ENCODE data around the gene APOM. TPM values are rescaled to one million over a fixed set of nuclear protein-coding genes. Genes with fewer than 3 reads are reported as not detected.

The APOM gene
- 1 to 10 TPM; 2.3 to 6.8 (median 5.3) TPM for total RNA-seq

- WGBS, 10 experiments = 64 to 100% (median 80%) methylated on average over 2 to 8 of the region's 8 CpGs; no CpG with 5 or more reads in 2 of the 10 experiments
- no peak for ATAC-seq (replicated peaks in 6 of 8)
- Histone ChIP-seq H3K4me3 (no peak within 1 kb of the TSS), H3K4me1 (replicated peaks in 1 of 2) (peaks cover 30 to 32% of the 10 kb centered on the region in 2 donors), H3K27ac (no peak within 1 kb of the TSS)
- in situ Hi-C loops (cut with MboI; ENCODE audit: low pct_unique_long_range_greater_than_20kb in 2 of 9, low sequenced_read_pairs in 9 of 9, unreplicated experiment in 9 of 9) = loop anchor here in 1 of 9 experiments (25.0 kb wide), 1 partner anchor 182 kb away; the partner anchor contains the start of gene HSPA1B
Observed at GRCh38 chr6:31655349-31656237, at the start of gene APOM. TSS of gene APOM (plus strand) at chr6:31655894. CDS start at chr6:31655967, 73 bp downstream.

GRCh38 chr6:31607317-31607716 lies 48.4 kb upstream of the APOM start:
- no peak for ATAC-seq (replicated peaks in 6 of 8)
- no peak overlapping the region for H3K27ac ChIP-seq
- 17 to 100% (median 100%) methylated on average over 1 of the region's 1 CpG; no CpG with 5 or more reads in 5 of the 10 experiments for WGBS, 10 experiments
- no peaks in the 10 kb centered on the region for H3K4me1 ChIP-seq (replicated peaks in 1 of 2)
- in situ Hi-C loops (cut with MboI; ENCODE audit: low pct_unique_long_range_greater_than_20kb in 2 of 9, low sequenced_read_pairs in 9 of 9, unreplicated experiment in 9 of 9) = no loop called here
- H3K4me3 ChIP-seq = no peak overlapping the region

DNA sequence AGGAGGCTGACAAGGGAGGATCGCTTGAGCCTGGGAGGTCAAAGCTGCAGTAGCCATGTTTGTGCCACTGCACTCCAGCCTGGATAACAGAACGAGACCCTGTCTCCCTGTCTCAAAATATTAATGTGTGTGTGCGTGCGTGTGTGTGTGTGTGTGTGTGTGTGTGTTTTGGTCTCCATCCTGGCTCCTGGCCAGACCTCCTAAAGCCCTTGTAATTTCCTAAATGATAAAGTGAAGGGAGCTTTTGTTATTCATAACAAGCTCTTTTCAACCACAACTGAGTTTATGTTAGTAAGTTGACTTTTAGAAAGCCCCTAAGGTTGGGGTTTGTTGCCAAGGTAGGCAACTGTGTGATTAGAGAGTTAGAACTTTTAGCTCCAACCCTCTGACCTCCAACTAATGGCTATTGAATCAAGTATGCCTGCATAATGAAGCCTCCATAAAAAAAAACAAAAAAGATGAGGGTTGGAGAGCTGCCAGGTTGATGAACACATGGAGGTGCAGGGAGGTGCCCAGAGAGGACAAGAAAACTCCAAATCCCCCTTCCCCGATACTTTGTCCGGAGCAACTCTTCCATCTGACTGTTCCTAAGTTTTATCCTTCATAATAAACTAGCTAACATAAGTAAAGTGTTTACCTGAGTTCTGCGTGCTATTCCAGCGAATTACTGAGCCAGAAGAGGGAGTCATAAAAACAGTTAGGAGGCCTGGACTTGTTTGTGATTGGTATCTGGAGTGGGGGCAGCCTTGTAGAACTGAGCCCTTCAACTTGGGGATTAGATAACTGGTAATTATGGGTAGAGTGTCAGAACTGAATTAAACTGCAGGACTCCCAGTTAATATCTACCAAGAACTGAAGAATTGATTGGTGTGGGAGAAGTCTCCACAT lies 45.9 kb upstream of the APOM start:
- in situ Hi-C loops (cut with MboI; ENCODE audit: low pct_unique_long_range_greater_than_20kb in 2 of 9, low sequenced_read_pairs in 9 of 9, unreplicated experiment in 9 of 9) = no loop called here
- 60 to 100% (median 84%) methylated on average over 1 to 7 of the region's 8 CpGs for WGBS, 10 experiments
- peak in 3 of 8 experiments; percentile 52 to 82 (median 65) for ATAC-seq (replicated peaks in 6 of 8)
- Histone ChIP-seq H3K27ac (no peak overlapping the region), H3K4me3 (no peak overlapping the region), H3K4me1 (replicated peaks in 1 of 2) (no peaks in the 10 kb centered on the region)

DNA sequence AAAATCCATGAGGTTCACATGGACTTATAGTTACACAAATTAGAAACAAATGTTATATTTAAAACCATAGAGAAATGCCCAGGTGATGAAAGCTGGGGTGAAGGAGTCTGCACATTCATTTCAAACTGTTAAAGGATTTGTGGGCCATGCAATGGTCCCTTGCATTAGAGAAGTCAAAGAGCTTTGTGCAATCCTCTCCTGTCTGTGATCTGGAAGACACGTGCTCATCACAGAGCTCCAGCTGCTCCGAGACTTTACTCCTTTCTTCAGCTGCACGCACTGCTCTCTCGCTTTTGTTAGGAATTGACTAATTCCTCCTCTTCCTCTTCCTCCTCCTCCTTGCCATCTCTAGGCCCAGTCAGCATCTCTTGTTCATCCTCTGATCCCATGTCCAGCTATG lies 44.7 kb upstream of the APOM start:
- peak in 2 of 8 experiments; percentile 34 to 51 for ATAC-seq (replicated peaks in 6 of 8)
- in situ Hi-C loops (cut with MboI; ENCODE audit: low pct_unique_long_range_greater_than_20kb in 2 of 9, low sequenced_read_pairs in 9 of 9, unreplicated experiment in 9 of 9) = no loop called here
- Histone ChIP-seq H3K27ac (no peak overlapping the region), H3K4me1 (replicated peaks in 1 of 2) (no peaks in the 10 kb centered on the region), H3K4me3 (no peak overlapping the region)
- WGBS, 10 experiments = 3 to 100% (median 65%) methylated on average over 1 to 4 of the region's 4 CpGs; no CpG with 5 or more reads in 4 of the 10 experiments

DNA sequence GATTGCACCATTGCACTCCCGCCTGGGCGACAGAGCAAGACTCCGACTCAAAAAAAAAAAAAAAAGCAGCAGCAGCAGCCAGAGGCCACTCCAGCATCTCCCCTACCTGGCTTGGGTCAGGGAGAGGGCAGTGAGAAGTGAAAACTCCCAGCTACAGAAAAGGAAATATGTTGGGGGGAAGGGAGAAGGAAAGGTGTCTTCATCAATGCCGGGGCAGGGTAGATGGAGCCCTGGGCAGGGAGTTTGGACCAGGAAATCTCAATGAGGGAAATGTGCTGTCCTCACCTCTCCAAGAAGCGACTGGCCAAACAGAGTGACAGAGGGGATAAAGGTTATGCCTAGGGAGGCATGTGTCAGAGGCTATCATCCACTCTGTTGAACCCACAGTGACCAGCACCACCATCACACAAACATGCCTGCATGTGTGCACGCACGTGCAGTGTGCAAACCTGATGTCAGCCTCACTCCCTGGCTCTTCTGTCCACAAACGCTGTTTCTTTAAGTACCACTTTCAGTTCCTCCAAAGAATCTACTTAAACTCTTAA lies 41.5 kb upstream of the APOM start:
- 77 to 100% (median 88%) methylated on average over 1 to 8 of the region's 8 CpGs; no CpG with 5 or more reads in 2 of the 10 experiments for WGBS, 10 experiments
- in situ Hi-C loops (cut with MboI; ENCODE audit: low pct_unique_long_range_greater_than_20kb in 2 of 9, low sequenced_read_pairs in 9 of 9, unreplicated experiment in 9 of 9) = no loop called here
- Histone ChIP-seq H3K4me3 (no peak overlapping the region), H3K4me1 (replicated peaks in 1 of 2) (no peaks in the 10 kb centered on the region), H3K27ac (no peak overlapping the region)
- ATAC-seq (replicated peaks in 6 of 8) = no peak

DNA sequence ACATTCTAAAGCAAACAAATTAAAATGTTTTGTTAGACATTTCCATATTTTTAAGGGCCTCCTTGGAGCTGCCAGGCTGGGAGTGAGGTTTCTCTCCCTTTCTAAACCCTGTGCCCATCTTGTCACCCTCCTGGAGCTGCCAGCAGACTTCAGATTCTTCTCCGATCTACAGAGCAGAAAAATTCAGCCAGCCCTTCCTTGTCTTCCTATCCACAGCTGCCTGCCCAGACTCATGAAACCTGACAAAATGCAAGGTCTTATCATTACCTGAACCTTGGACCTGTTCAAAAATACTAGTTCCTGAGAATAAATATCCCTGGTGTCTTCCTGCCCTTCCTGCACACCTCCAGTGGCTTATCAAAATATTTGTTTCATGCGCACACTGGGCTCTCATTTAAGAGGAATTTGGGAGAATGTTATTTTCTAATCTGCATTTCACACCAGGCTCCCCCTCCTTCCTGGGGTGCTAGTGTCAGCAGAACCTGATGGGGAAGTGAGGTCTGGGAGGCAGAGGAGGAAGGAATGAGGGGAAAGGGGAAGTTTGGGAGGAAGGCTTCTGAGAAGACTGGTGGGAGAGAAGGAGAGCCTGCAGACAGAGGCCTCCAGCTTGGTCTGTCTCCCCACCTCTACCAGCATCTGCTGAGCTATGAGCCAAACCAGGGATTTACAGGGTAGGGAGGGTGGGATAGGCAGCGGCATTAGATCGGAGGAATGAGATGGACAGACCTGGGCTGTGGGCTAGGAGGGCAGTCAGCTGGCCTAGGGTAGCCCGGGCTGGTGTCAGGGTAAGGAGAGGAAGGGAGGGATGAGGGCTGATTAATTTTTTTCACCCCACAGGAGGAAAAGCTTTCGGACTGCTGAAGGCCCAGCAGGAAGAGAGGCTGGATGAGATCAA lies 40.8 kb upstream of the APOM start, which contains the start of gene AIF1:
TSS of gene AIF1 (plus strand) at position 551 of the 895 bp plus-strand sequence. CDS start at position 647, 96 bp downstream.
- no peak for ATAC-seq (replicated peaks in 6 of 8)
- Histone ChIP-seq H3K27ac (no peak within 1 kb of the TSS), H3K4me1 (replicated peaks in 1 of 2) (no peaks in the 10 kb centered on the region), H3K4me3 (no peak within 1 kb of the TSS)
- in situ Hi-C loops (cut with MboI; ENCODE audit: low pct_unique_long_range_greater_than_20kb in 2 of 9, low sequenced_read_pairs in 9 of 9, unreplicated experiment in 9 of 9) = no loop called here
- 74 to 100% (median 84%) methylated on average over 1 to 4 of the region's 6 CpGs; no CpG with 5 or more reads in 4 of the 10 experiments for WGBS, 10 experiments

DNA sequence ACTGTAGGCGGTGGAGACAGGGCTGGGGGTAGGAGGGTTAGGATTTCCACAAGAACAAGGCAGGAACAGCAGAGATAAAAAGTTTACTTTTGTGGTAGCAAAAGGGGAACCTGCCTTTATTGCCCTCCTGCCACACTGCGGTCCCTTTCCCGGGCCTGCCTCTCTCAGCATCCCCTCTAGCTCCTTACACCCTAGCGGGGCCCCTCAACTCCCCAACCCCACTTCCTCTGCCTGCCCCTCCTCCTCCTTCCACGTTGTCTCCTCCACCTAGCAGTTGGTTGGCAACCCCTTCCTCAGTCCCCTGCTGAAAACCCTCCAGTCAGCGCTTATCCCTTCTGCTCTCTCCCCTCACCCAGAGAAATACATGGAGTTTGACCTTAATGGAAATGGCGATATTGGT lies 39.9 kb upstream of the APOM start:
- 100% methylated on average over 1 of the region's 7 CpGs; no CpG with 5 or more reads in 9 of the 10 experiments for WGBS, 10 experiments
- no peak overlapping the region for H3K27ac ChIP-seq
- no peaks in the 10 kb centered on the region for H3K4me1 ChIP-seq (replicated peaks in 1 of 2)
- ATAC-seq (replicated peaks in 6 of 8) = no peak
- H3K4me3 ChIP-seq = no peak overlapping the region
- in situ Hi-C loops (cut with MboI; ENCODE audit: low pct_unique_long_range_greater_than_20kb in 2 of 9, low sequenced_read_pairs in 9 of 9, unreplicated experiment in 9 of 9) = no loop called here

- WGBS, 10 experiments = 55 to 100% (median 67%) methylated on average over 1 to 2 of the region's 2 CpGs; no CpG with 5 or more reads in 5 of the 10 experiments
- in situ Hi-C loops (cut with MboI; ENCODE audit: low pct_unique_long_range_greater_than_20kb in 2 of 9, low sequenced_read_pairs in 9 of 9, unreplicated experiment in 9 of 9) = no loop called here
- Histone ChIP-seq H3K27ac (no peak overlapping the region), H3K4me3 (no peak overlapping the region), H3K4me1 (replicated peaks in 1 of 2) (no peaks in the 10 kb centered on the region)
- no peak for ATAC-seq (replicated peaks in 6 of 8)
Observed at GRCh38 chr6:31617010-31617409, 38.7 kb upstream of the APOM start.

- whole genome bisulfite sequencing, 10 experiments = 0 to 20% (median 1%) methylated on average over 2 to 22 of the region's 50 CpGs; no CpG with 5 or more reads in 1 of the 10 experiments
- peak overlapping the region; percentile 97 to 98 for H3K27ac ChIP-seq
- in situ Hi-C loops (cut with MboI; ENCODE audit: low pct_unique_long_range_greater_than_20kb in 2 of 9, low sequenced_read_pairs in 9 of 9, unreplicated experiment in 9 of 9) = no loop called here
Observed at GRCh38 chr6:31619805-31620585, 35.7 kb upstream of the APOM start.

DNA sequence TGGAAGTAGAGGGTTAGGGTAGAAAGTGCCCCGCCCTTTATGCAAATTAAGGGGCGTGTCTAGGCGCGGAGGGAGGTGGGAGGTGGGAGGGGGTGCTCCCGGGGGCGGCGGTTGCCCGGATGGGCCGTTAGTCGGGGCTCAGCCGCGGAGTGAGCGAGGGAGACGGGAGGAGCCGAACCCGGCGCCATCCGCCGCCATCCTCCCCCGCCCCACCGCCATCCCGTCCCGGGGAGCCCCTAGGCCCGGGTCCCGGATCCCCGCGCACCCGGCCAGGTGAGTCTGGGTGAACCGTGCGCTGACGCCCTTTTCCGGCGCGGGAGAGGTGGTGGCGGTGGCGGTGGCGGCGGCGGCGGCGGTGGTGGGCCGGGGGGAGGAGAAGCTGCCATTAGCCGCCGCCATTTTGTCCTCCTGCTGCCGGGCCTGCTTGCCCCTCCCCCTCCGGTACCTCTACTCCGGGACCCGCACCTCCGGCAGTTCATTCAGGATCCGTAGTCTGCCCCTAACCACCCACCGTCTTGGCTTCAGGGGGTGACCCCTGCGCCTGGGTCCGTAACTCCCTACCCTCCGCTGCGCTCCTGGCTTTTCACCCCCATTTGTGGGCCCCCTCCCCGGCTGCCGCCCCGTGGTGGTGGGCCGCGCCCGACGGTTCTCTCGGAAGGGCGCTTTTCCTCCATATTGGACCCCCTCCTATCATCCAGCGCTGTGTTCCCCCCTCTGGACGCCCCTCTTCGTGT lies 34.9 kb upstream of the APOM start, which contains the start of gene PRRC2A:
TSS of gene PRRC2A (plus strand) at position 130 of the 734 bp plus-strand sequence. CDS start 2,075 bp downstream, outside the sequence.
- peak within 1 kb of the TSS; percentile 58 to 91 (median 85) for H3K4me3 ChIP-seq
- 0% methylated on average over 3 to 4 of the region's 67 CpGs; no CpG with 5 or more reads in 6 of the 10 experiments for WGBS, 10 experiments
- in situ Hi-C loops (cut with MboI; ENCODE audit: low pct_unique_long_range_greater_than_20kb in 2 of 9, low sequenced_read_pairs in 9 of 9, unreplicated experiment in 9 of 9) = no loop called here
- peak within 1 kb of the TSS; percentile 97 to 98 for H3K27ac ChIP-seq
- peak; percentile 16 to 75 (median 70) for ATAC-seq (replicated peaks in 6 of 8)
- peaks cover 7 to 9% of the 10 kb centered on the region in 2 donors for H3K4me1 ChIP-seq (replicated peaks in 1 of 2)

More at GRCh38 chr6:31619805-31620585, 35.7 kb upstream of the APOM start:
- Histone ChIP-seq H3K4me3 (peak overlapping the region; percentile 58 to 91 (median 85)), H3K4me1 (replicated peaks in 1 of 2) (peaks cover 7 to 9% of the 10 kb centered on the region in 2 donors)
- ATAC-seq (replicated peaks in 6 of 8) = peak; percentile 82 to 91 (median 90)

Measured in motor neuron (in vitro differentiated cells).